Ureter (tissue), 1 donor: Measurements from ENCODE around the gene POM121. TPM values are rescaled to one million over a fixed set of nuclear protein-coding genes. Genes with fewer than 3 reads are reported as not detected.
"Not testable (repeated sequence)": the region's sequence is repeated elsewhere in the genome, so short reads cannot be mapped to it uniquely, and the experiment has no call there.

Experiments used
- DNase-seq: peaks from one replicate; pipeline ENCODE4 v3.0.0-alpha.2; 2020; ENCODE audit warnings: low spot score
- total RNA-seq: library from RNA; stranded (reverse); gene quantifications from one replicate; pipeline ENCODE4 v1.2.4, GENCODE V29; 2023
- donor health status: DM: yes; HTN: yes; CAD: no.

POM121 gene
- total RNA-seq: 44.0 TPM

GRCh38 chr7:72924733-72925545, at the start of gene POM121:
POM121 (plus strand) TSS chr7:72925095; CDS start chr7:72925122, 27 bp downstream.
- DNase-seq: peak; percentile 83

- peak; percentile 87 for DNase-seq
Observed at GRCh38 chr7:72879079-72879736, 45.7 kb upstream of the POM121 start.

- peak; percentile 57 for DNase-seq
Observed at GRCh38 chr7:72879737-72880215, 45.1 kb upstream of the POM121 start.

GRCh38 chr7:72891750-72892149, 33.1 kb upstream of the POM121 start:
- not testable (repeated sequence) for DNase-seq

- DNase-seq: not testable (repeated sequence)
Observed at GRCh38 chr7:72904740-72905139, 20.2 kb upstream of the POM121 start.

GRCh38 chr7:72908422-72908821, 16.5 kb upstream of the POM121 start:
- not testable (repeated sequence) for DNase-seq

- not testable (repeated sequence) for DNase-seq
Observed at GRCh38 chr7:72911395-72911794, 13.5 kb upstream of the POM121 start.

- not testable (repeated sequence) for DNase-seq
Observed at GRCh38 chr7:72913750-72914149, 11.1 kb upstream of the POM121 start.

- DNase-seq: not testable (repeated sequence)
Observed at GRCh38 chr7:72914756-72915525, 10.0 kb upstream of the POM121 start.

- no peak for DNase-seq
Observed at GRCh38 chr7:72919256-72919775, 5.6 kb upstream of the POM121 start.

GRCh38 chr7:72924386-72924732, 536 bp upstream of the POM121 start:
- DNase-seq: no peak

- DNase-seq: no peak
Observed at GRCh38 chr7:72925546-72926120, 738 bp downstream of the POM121 start.

- not testable (repeated sequence) for DNase-seq
Observed at GRCh38 chr7:72927791-72928190, 2.9 kb downstream of the POM121 start.

- not testable (repeated sequence) for DNase-seq
Observed at GRCh38 chr7:72928216-72928615, 3.3 kb downstream of the POM121 start.

GRCh38 chr7:72942022-72942705, 17.3 kb downstream of the POM121 start:
- DNase-seq: not testable (repeated sequence)

GRCh38 chr7:72942956-72943355, 18.1 kb downstream of the POM121 start:
- not testable (repeated sequence) for DNase-seq

GRCh38 chr7:72944937-72945336, 20.0 kb downstream of the POM121 start:
- not testable (repeated sequence) for DNase-seq

- not testable (repeated sequence) for DNase-seq
Observed at GRCh38 chr7:72945597-72945996, 20.7 kb downstream of the POM121 start.

GRCh38 chr7:72946130-72946745, 21.3 kb downstream of the POM121 start:
- DNase-seq: not testable (repeated sequence)

GRCh38 chr7:72948714-72949113, 23.8 kb downstream of the POM121 start:
- not testable (repeated sequence) for DNase-seq
